Measurements from ENCODE around the gene DNM1L. TPM values are rescaled to one million over a fixed set of nuclear protein-coding genes. Genes with fewer than 3 reads are reported as not detected.

DNM1L gene
- total and polyA plus RNA-seq, 2 donors (not counting 3 experiments of a cell fraction or from before 2014, with no cell fraction given) = 24.6 to 103 TPM

GRCh38 chr12:32794281-32794680, 115.2 kb downstream of the DNM1L start:
- no peak for TF ChIP-seq POLR2A (IDR thresholded peaks at IDR 0.05; ENCODE audit: low read depth, low read length)
- no TSS peak for BruUV-seq (replicated peaks)
- Histone ChIP-seq H3K4me2 (ENCODE audit: insufficient read depth, low read length) (no peak overlapping the region), H3K4me3 (replicated peaks in 1 of 3; ENCODE audit: insufficient read depth in 1 of 3, low read depth in 1 of 3, low read length in 3 of 3) (no peak overlapping the region), H3K4me1 (ENCODE audit: control insufficient read depth, extremely low read depth, insufficient read depth, low read length) (no peaks in the 10 kb centered on the region), H3K36me3 (ENCODE audit: control insufficient read depth in 2 of 2, extremely low read depth in 1 of 2, insufficient read depth in 2 of 2, low read length in 2 of 2) (no peaks in the 10 kb centered on the region), H2AFZ (ENCODE audit: low read depth, low read length) (no peak overlapping the region), H3K27me3 (ENCODE audit: control insufficient read depth in 2 of 2, insufficient read depth in 2 of 2, low read length in 2 of 2) (no peaks in the 10 kb centered on the region), H3K9ac (replicated peaks; ENCODE audit: extremely low read depth, insufficient read depth, low read length) (no peak overlapping the region), H3K27ac (ENCODE audit: insufficient read depth, low read depth, low read length) (no peak overlapping the region), H3K9me3 (replicated peaks; ENCODE audit: control insufficient read depth, insufficient read depth, low read length) (no peaks in the 10 kb centered on the region), H3K9me1 (replicated peaks; ENCODE audit: control insufficient read depth, extremely low read depth, insufficient read depth, low read length) (no peaks in the 10 kb centered on the region), H4K20me1 (replicated peaks; ENCODE audit: control insufficient read depth, extremely low read depth, insufficient read depth, low read length) (no peaks in the 10 kb centered on the region), H3K79me2 (ENCODE audit: control insufficient read depth, insufficient read depth, low read length) (no peaks in the 10 kb centered on the region)
- DNase-seq (ENCODE audit: low read depth, low spot score) (no peak), FAIRE-seq (no peak)
- ChIA-PET POLR2A (no interaction called here), CTCF (no interaction called here)
- intact Hi-C loops (cut with micrococcal nuclease) (loop anchor here (10.0 kb wide), 1 partner anchor 1221 kb away; no protein-coding TSS in a partner anchor), dilution Hi-C loops (cut with MboI; ENCODE audit: extremely low pct_ligation_motif_present, low sequenced_read_pairs) (no loop called here)

Small RNA genes within 50 kb of the gene (small RNA-seq; reads per million reads assigned to genes)
- not detected for gene RF00019 (ENCODE audit: insufficient read depth, insufficient read length, low read depth, low replicate concordance)

Other genes starting within 250 kb of the DNM1L start
- 26.8 and 28.4 TPM in 2 replicates for gene YARS2, start 76.6 kb downstream of the DNM1L start, total RNA-seq
- 24.6 and 25.2 TPM in 2 replicates for gene YARS2, start 76.6 kb downstream of the DNM1L start, polyA plus RNA-seq
- 6.5 and 9.1 TPM in 2 replicates for gene PKP2, start 217.5 kb downstream of the DNM1L start, total RNA-seq
- 1.4 and 1.5 TPM in 2 replicates for gene PKP2, start 217.5 kb downstream of the DNM1L start, polyA plus RNA-seq

Data from endothelial cell of umbilical vein (primary cell).